WTC11 (cell line): ENCODE results near the gene OSBPL10. TPM values are rescaled to one million over a fixed set of nuclear protein-coding genes. Genes with fewer than 3 reads are reported as not detected.
A peak's percentile ranks its signal among the peaks of the same experiment; 100 is the strongest.

Experiments used
- ATAC-seq: fragments of 200-7000 bp; cut with Tn5 transposase; 2 replicates; pipeline ENCODE4 v1.10.0; 2021; ENCODE audit warnings: mild to moderate bottlenecking, moderate library complexity
- CTCF ChIA-PET: fragments of 300-600 bp; sonication (Branson Sonifier 250); formaldehyde crosslinking; loops from one replicate; lab custom pipeline; 2021; ENCODE audit warnings: antibody characterized with exemption; lab: Charles Lee
- POLR2A ChIA-PET: fragments of 350-600 bp; sonication (Branson Sonifier 250); formaldehyde crosslinking; loops from one replicate; lab custom pipeline; 2021; ENCODE audit warnings: antibody characterized with exemption; lab: Charles Lee
- DNase-seq: peaks from one replicate; pipeline ENCODE4 v3.0.0; 2021; ENCODE audit warnings: low spot score
- H3K27ac Mint-ChIP-seq: 2 replicates; pipeline ENCODE4 v1.8.0; 2021; ENCODE audit warnings: mixed read lengths
- H3K27me3 Mint-ChIP-seq: 2 replicates; pipeline ENCODE4 v1.8.0; 2021; ENCODE audit warnings: low read depth, mild to moderate bottlenecking, moderate library complexity, mixed read lengths
- H3K36me3 Mint-ChIP-seq: 2 replicates; pipeline ENCODE4 v1.8.0; 2021; ENCODE audit warnings: mixed read lengths
- H3K4me1 Mint-ChIP-seq: 2 replicates; pipeline ENCODE4 v1.8.0; 2022; ENCODE audit warnings: mixed read lengths
- H3K4me3 Mint-ChIP-seq: 2 replicates; pipeline ENCODE4 v1.8.0; 2021; ENCODE audit warnings: mild to moderate bottlenecking, moderate library complexity, mixed read lengths
- H3K9me3 Mint-ChIP-seq: 2 replicates; pipeline ENCODE4 v1.8.0; 2021; ENCODE audit warnings: mixed read lengths
- ATF1 ChIP-seq: sonication (generic); formaldehyde crosslinking; IDR thresholded peaks from 2 replicates; pipeline ENCODE4 v1.8.1; 2023; ENCODE audit warnings: mild to moderate bottlenecking, moderate library complexity, missing genetic modification reagents
- ATF2 ChIP-seq: sonication (generic); formaldehyde crosslinking; IDR thresholded peaks from 2 replicates; pipeline ENCODE4 v1.8.1; 2022; ENCODE audit warnings: low read depth, missing genetic modification reagents, borderline replicate concordance
- FOXK1 ChIP-seq: sonication (generic); formaldehyde crosslinking; IDR thresholded peaks from 2 replicates; pipeline ENCODE4 v1.8.0; 2022; ENCODE audit warnings: mild to moderate bottlenecking, moderate library complexity, missing genetic modification reagents
- GABPB1 ChIP-seq: sonication (generic); formaldehyde crosslinking; IDR thresholded peaks from 2 replicates; pipeline ENCODE4 v1.8.1; 2023; ENCODE audit warnings: mild to moderate bottlenecking, missing genetic modification reagents
- HMGXB4 ChIP-seq: sonication (generic); formaldehyde crosslinking; IDR thresholded peaks from 2 replicates; pipeline ENCODE4 v1.8.1; 2023; ENCODE audit warnings: mild to moderate bottlenecking, moderate library complexity, missing genetic modification reagents
- PREB ChIP-seq: sonication (generic); formaldehyde crosslinking; IDR thresholded peaks from 2 replicates; pipeline ENCODE4 v1.8.1; 2022; ENCODE audit warnings: mild to moderate bottlenecking, missing genetic modification reagents, moderate library complexity, borderline replicate concordance
- RELA ChIP-seq: sonication (generic); formaldehyde crosslinking; IDR thresholded peaks from 2 replicates; pipeline ENCODE4 v1.8.1; 2022; ENCODE audit warnings: missing genetic modification reagents, mild to moderate bottlenecking, borderline replicate concordance
- SOX15 ChIP-seq: fragments of 250-450 bp; sonication (Bioruptor Pico); IDR thresholded peaks from 2 replicates; pipeline ENCODE4 v1.9.0; 2021; ENCODE audit warnings: mild to moderate bottlenecking
- SP1 ChIP-seq: sonication (generic); formaldehyde crosslinking; conservative IDR thresholded peaks from 2 replicates; pipeline ENCODE4 v1.8.1; 2022; ENCODE audit warnings: missing genetic modification reagents
- STAT6 ChIP-seq: sonication (generic); formaldehyde crosslinking; conservative IDR thresholded peaks from 2 replicates; pipeline ENCODE4 v1.8.1; 2023; ENCODE audit warnings: mild to moderate bottlenecking, low read depth, missing genetic modification reagents, moderate library complexity
- TCF7 ChIP-seq: sonication (generic); formaldehyde crosslinking; IDR thresholded peaks from 2 replicates; pipeline ENCODE4 v1.8.0; 2022; ENCODE audit warnings: mild to moderate bottlenecking, low read depth, missing genetic modification reagents, moderate library complexity
- TEAD1 ChIP-seq: sonication (generic); formaldehyde crosslinking; IDR thresholded peaks from 2 replicates; pipeline ENCODE4 v1.8.0; 2022; ENCODE audit warnings: mild to moderate bottlenecking, missing genetic modification reagents
- TEAD4 ChIP-seq: sonication (generic); formaldehyde crosslinking; IDR thresholded peaks from 2 replicates; pipeline ENCODE4 v1.8.0; 2022; ENCODE audit warnings: mild to moderate bottlenecking, missing genetic modification reagents
- ZNF138 ChIP-seq: sonication (generic); formaldehyde crosslinking; conservative IDR thresholded peaks from 2 replicates; pipeline ENCODE4 v1.8.1; 2022; ENCODE audit warnings: mild to moderate bottlenecking, moderate library complexity, missing genetic modification reagents
- ZNF219 ChIP-seq: sonication (generic); formaldehyde crosslinking; IDR thresholded peaks from 2 replicates; pipeline ENCODE4 v1.8.0; 2023; ENCODE audit warnings: missing genetic modification reagents, mild to moderate bottlenecking, borderline replicate concordance
- ZNF416 ChIP-seq: fragments of 250-450 bp; sonication (Bioruptor Pico); IDR thresholded peaks from 2 replicates; pipeline ENCODE4 v1.9.0; 2021; ENCODE audit warnings: mild to moderate bottlenecking, inconsistent platforms
- ZNF423 ChIP-seq: fragments of 250-450 bp; sonication (Bioruptor Pico); IDR thresholded peaks from 2 replicates; pipeline ENCODE4 v2.1.2; 2022; ENCODE audit warnings: mild to moderate bottlenecking, moderate library complexity
- ZNF512 ChIP-seq: sonication (generic); formaldehyde crosslinking; IDR thresholded peaks from 2 replicates; pipeline ENCODE4 v1.8.1; 2022; ENCODE audit warnings: missing genetic modification reagents, borderline replicate concordance
- ZNF532 ChIP-seq: fragments of 250-450 bp; sonication (Bioruptor Pico); IDR thresholded peaks from 2 replicates; pipeline ENCODE4 v1.9.0; 2021; ENCODE audit warnings: mild to moderate bottlenecking, borderline replicate concordance
- ZNF671 ChIP-seq: fragments of 250-450 bp; sonication (Bioruptor Pico); IDR thresholded peaks from 2 replicates; pipeline ENCODE4 v1.8.0; 2021; ENCODE audit warnings: mild to moderate bottlenecking
- total RNA-seq: library from RNA; stranded (reverse); gene quantifications from 3 replicates; pipeline ENCODE4 v1.2.3, GENCODE V29; 2021

OSBPL10 gene
- total RNA-seq, 1 experiment from 2014 or later, result 84.1 TPM

GRCh38 chr3:31976302-31976701 lies 4.8 kb downstream of the OSBPL10 start:
- Mint-ChIP-seq H3K36me3 (peaks cover 13% of the 10 kb centered on the region), H3K27me3 (no peaks in the 10 kb centered on the region), H3K27ac (peak overlapping the region; percentile 19; the same call in 1 of the 2 replicates), H3K4me1 (peaks cover 70% of the 10 kb centered on the region), H3K4me3 (no peak overlapping the region), H3K9me3 (no peaks in the 10 kb centered on the region)
- CTCF ChIA-PET, result interaction anchor here (1.0 kb wide), 2 partner anchors 9 to 42 kb away, joined by 3 to 4 read pairs; no protein-coding TSS in a partner anchor
- ATAC-seq (no peak), DNase-seq (no peak)
- TF ChIP-seq ZNF423 (CRISPR knock-in tag) (no peak), ZNF671 (no peak), TCF7 (no peak), ZNF512 (CRISPR knock-in tag) (no peak), SP1 (no peak), GABPB1 (CRISPR knock-in tag) (no peak), TEAD1 (CRISPR knock-in tag) (no peak), ATF1 (CRISPR knock-in tag) (no peak), PREB (CRISPR knock-in tag) (no peak), SOX15 (CRISPR knock-in tag) (no peak), RELA (no peak), ZNF138 (CRISPR knock-in tag) (no peak), HMGXB4 (no peak), ZNF219 (CRISPR knock-in tag) (no peak), ZNF416 (CRISPR knock-in tag) (no peak), ZNF532 (no peak), FOXK1 (CRISPR knock-in tag) (no peak), ATF2 (CRISPR knock-in tag) (no peak), TEAD4 (no peak), STAT6 (no peak)
- POLR2A ChIA-PET, result no interaction called here
